AG09319 (cell line): ENCODE results near the gene TOR1AIP1.

Source experiments
- DNase-seq: peaks from one replicate; pipeline ENCODE4 v3.0.0-alpha.2; 2010; ENCODE audit warnings: low read depth; ENCODE audit errors: extremely low read depth
- TF ChIP-seq, protein P1 (sequence below): IDR thresholded peaks from 2 replicates; pipeline ENCODE4 v1.5.1; 2011; ENCODE audit warnings: low read depth, mild to moderate bottlenecking, inconsistent platforms, low read length, moderate library complexity

The TOR1AIP1 gene

GRCh38 chr1:179941454-179941853 lies 59.4 kb downstream of the TOR1AIP1 start:
- TF ChIP-seq, protein P1, sequence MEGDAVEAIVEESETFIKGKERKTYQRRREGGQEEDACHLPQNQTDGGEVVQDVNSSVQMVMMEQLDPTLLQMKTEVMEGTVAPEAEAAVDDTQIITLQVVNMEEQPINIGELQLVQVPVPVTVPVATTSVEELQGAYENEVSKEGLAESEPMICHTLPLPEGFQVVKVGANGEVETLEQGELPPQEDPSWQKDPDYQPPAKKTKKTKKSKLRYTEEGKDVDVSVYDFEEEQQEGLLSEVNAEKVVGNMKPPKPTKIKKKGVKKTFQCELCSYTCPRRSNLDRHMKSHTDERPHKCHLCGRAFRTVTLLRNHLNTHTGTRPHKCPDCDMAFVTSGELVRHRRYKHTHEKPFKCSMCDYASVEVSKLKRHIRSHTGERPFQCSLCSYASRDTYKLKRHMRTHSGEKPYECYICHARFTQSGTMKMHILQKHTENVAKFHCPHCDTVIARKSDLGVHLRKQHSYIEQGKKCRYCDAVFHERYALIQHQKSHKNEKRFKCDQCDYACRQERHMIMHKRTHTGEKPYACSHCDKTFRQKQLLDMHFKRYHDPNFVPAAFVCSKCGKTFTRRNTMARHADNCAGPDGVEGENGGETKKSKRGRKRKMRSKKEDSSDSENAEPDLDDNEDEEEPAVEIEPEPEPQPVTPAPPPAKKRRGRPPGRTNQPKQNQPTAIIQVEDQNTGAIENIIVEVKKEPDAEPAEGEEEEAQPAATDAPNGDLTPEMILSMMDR: no peak
- DNase-seq: no peak

GRCh38 chr1:179950651-179951050 lies 68.6 kb downstream of the TOR1AIP1 start:
- DNase-seq: no peak
- TF ChIP-seq, protein P1: no peak

DNA sequence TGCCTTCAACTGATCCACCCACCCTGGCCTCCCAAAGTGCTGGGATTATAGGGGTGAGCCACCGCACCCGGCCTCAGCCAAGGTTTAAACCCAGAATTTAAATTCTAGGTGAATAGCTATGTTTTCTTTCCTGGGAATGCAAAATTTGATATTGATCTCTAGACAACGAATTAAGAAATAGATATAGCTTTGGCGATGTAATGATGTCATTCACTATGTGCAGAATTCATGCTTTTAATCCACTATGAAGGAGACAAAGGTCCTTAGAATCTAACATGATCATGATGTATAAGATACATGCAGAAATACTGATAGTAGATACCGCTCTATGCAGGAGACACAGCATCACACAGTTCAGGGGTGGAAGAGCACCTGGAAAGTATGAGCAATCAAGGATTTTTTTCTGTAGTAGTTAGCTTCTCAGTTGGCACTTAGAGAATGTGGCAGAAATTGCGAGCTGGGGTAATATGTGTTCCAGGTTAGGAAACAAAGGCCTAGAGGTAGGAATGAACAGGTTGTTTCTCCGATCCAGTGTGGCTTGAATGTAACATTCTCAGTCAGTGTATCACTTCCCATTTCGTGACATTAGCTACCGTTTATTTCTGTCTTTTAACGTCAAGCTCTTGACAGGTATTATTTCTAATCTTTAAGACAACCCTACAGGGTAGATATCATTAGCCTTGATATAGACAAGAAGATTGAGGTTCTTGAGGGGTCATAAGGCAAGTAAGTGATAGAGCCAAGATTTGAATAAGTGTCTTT lies 69.5 kb downstream of the TOR1AIP1 start:
- TF ChIP-seq, protein P1: no peak

GRCh38 chr1:179952186-179952585 lies 70.1 kb downstream of the TOR1AIP1 start:
- TF ChIP-seq, protein P1: no peak
- no peak for DNase-seq

More for the DNA sequence above, 69.5 kb downstream of the TOR1AIP1 start:
- DNase-seq: no peak

DNA sequence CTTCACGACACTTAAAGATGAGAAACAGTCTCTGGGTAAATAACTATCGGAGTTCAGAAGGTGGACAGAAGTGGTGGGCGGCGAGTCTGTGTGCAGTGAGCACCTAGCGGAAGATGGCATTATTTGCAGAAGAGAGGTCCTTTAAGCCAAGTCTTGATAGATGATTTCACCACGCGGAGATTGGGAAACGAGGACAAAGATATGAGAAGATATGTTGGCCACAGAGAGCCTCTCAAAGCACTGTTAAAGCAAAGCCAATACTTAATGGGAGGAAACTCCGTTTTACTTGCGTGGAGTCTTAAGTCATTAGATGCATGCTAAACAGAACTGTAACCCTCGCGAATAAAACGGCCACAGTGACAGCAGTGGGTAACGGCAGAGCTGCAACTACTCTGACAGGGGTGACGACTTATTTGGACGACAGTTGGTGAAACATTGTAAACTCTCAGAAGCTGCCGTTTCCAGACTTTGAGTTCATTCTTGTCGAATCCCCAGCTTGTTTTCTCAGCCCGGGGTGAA lies 71.9 kb downstream of the TOR1AIP1 start:
- TF ChIP-seq, protein P1: peak; percentile 23
- DNase-seq: no peak

DNA sequence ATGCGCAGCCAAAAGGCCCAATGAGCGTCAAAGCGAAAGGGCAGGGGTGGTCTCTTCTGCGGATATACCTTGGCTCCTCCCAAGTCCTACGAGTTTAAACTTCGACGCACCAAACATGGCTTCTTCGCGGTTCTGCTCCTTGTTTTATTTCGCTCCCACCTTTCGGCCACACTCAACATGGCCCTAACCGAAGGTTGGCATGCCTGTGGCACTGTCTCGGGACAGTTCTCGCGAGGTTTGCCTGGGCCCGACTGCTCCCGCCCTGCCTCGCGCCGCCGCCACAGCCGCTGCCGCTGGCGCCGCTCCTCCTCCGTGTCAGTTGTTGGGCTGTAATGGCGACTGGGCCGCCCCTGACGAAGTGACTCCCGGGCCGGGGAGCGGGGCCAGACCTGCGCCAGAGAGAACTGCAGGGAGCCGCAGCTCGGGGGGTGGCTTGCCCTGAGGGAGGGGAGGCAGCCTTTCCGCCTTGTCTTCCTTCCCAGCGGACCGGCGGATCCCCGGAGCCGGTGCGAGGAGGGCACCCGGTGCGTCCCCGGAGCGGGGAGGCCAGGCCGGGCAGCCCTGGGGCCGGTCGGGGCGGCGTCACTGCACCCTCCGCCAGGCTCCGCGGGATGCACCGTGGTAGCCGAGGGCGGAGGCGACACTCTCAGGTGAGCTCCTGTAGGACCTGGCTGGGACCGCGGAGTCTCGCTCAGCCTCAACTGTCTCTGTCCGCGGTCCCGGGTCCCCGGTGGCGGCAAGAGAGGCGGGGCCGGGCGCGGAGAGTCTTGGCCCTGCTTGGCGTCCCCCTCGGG lies 72.6 kb downstream of the TOR1AIP1 start, which contains the start of gene CEP350:
CEP350 (plus strand) TSS at position 318 of the 794 bp plus-strand sequence. CDS start 31,372 bp downstream, outside the sequence.
- peak; percentile 98 for DNase-seq
- TF ChIP-seq, protein P1: no peak

- DNase-seq: no peak
- TF ChIP-seq, protein P1: no peak
These were observed 73.2 kb downstream of the TOR1AIP1 start for GRCh38 chr1:179955287-179955680.
